Kidney (tissue), 14 donors: ENCODE data around the gene GPC5. TPM values are rescaled to one million over a fixed set of nuclear protein-coding genes. Genes with fewer than 3 reads are reported as not detected.

Source experiments
- DNase-seq, 5 donors: peaks; one replicate each; pipeline ENCODE4 v3.0.0-alpha.2; 2013 to 2020
- FAIRE-seq: peaks from 2 replicates; lab custom pipeline; 2012; peaks lifted over from hg19 to GRCh38; lab: Jason Lieb, UNC
- H3K27ac ChIP-seq, 2 donors: one replicate each; pipeline ENCODE4 v1.7.0; 2013; ENCODE audit warnings: low read depth in 2 of 2, low read length in 2 of 2, inconsistent platforms in 1 of 2
- H3K27me3 ChIP-seq: one replicate; pipeline ENCODE4 v1.7.1; 2013; ENCODE audit warnings: low read length, inconsistent platforms; ENCODE audit not compliant: control insufficient read depth, insufficient read depth
- H3K36me3 ChIP-seq, 3 donors: one replicate each; pipeline versions ENCODE4 v1.7.0 to v1.7.1; 2013; ENCODE audit warnings: low read length in 3 of 3, control low read depth in 1 of 3, inconsistent platforms in 1 of 3; ENCODE audit not compliant: insufficient read depth in 3 of 3, control insufficient read depth in 2 of 3
- H3K4me1 ChIP-seq, 3 donors: one replicate each; pipeline versions ENCODE4 v1.7.0 to v1.7.1; 2013; ENCODE audit warnings: low read length in 3 of 3, inconsistent platforms in 1 of 3, low read depth in 1 of 3; ENCODE audit not compliant: control insufficient read depth in 2 of 3, insufficient read depth in 2 of 3
- H3K4me3 ChIP-seq, 3 donors: one replicate each; pipeline versions ENCODE4 v1.7.0 to v1.8.1; 2013; ENCODE audit warnings: low read length in 3 of 3, control low read depth in 1 of 3, inconsistent platforms in 1 of 3
- H3K9ac ChIP-seq, 3 donors: one replicate each; pipeline versions ENCODE4 v1.7.0 to v1.7.1; 2013; ENCODE audit warnings: low read length in 3 of 3, control low read depth in 1 of 3, inconsistent platforms in 1 of 3
- H3K9me3 ChIP-seq, 3 donors: one replicate each; pipeline versions ENCODE4 v1.7.0 to v1.7.1; 2013; ENCODE audit warnings: low read length in 3 of 3, control low read depth in 1 of 3, inconsistent platforms in 1 of 3; ENCODE audit not compliant: control insufficient read depth in 2 of 3, insufficient read depth in 1 of 3
- CTCF ChIP-seq: IDR thresholded peaks from 3 replicates; pipeline ENCODE4 v1.5.1; 2012; ENCODE audit warnings: mild to moderate bottlenecking, moderate library complexity, borderline replicate concordance; ENCODE audit not compliant: insufficient read depth; ENCODE audit errors: extremely low read depth
- intact Hi-C: fragments of 100-400 bp; cut with DNase I; formaldehyde crosslinking; loops from one replicate; pipeline ENCODE4 v1.11.1; 2022
- polyA plus RNA-seq: library from polyadenylated mRNA; stranded (reverse); fragments of 350-450 nt; fragmentation: Illumina TruSeq; extraction: RNeasy Lipid Tissue Mini Kit (QIAGEN cat#74804); gene quantifications from one replicate; pipeline ENCODE4 v1.2.3, GENCODE V29; 2014; ENCODE audit warnings: low read depth, low replicate concordance; ENCODE audit not compliant: insufficient read depth
- total RNA-seq: library from RNA; stranded (reverse); fragmentation: NEBNext Ultra II Directional; extraction: Animal tissue kit (Norgen Biotek cat#: 25700); gene quantifications from one replicate; pipeline ENCODE4 v1.2.1, GENCODE V29; 2021
- donor health status: control.
- donor health status: control.
- donor health status: control.
- donor health status: control.
- donor health status: control.
- donor health status: DM: yes; HTN: yes; CAD: no.
- donor health status: Normal renal cell carcinoma (clear cell type).

GPC5 gene
- total and polyA plus RNA-seq, 2 donors from 2014 or later = 0.47 to 6.8 TPM

GRCh38 chr13:91592056-91593014 lies 193.9 kb downstream of the GPC5 start:
- no peaks in the 10 kb centered on the region for H3K9me3 ChIP-seq
- H3K36me3 ChIP-seq = no peaks in the 10 kb centered on the region
- DNase-seq (peak in 1 of 5 donors; percentile 64), FAIRE-seq (no peak)
- intact Hi-C loops = no loop called here
- no peaks in the 10 kb centered on the region for H3K27me3 ChIP-seq
- H3K4me3 ChIP-seq = no peak overlapping the region
- TF ChIP-seq CTCF = no peak
- no peak overlapping the region for H3K9ac ChIP-seq
- H3K4me1 ChIP-seq = no peaks in the 10 kb centered on the region
- H3K27ac ChIP-seq = no peak overlapping the region

- Histone ChIP-seq H3K4me3 (no peak overlapping the region), H3K27ac (no peak overlapping the region), H3K4me1 (no peaks in the 10 kb centered on the region), H3K9me3 (no peaks in the 10 kb centered on the region), H3K27me3 (no peaks in the 10 kb centered on the region), H3K36me3 (no peaks in the 10 kb centered on the region), H3K9ac (no peak overlapping the region)
- TF ChIP-seq CTCF = no peak
- intact Hi-C loops = no loop called here
- DNase-seq (no peak), FAIRE-seq (no peak)
Observed at GRCh38 chr13:91593456-91593855, 195.0 kb downstream of the GPC5 start.

- no peak for DNase-seq
- intact Hi-C loops = no loop called here
Observed at GRCh38 chr13:91594061-91594460, 195.6 kb downstream of the GPC5 start.

More at GRCh38 chr13:91594061-91594460, 195.6 kb downstream of the GPC5 start:
- no peaks in the 10 kb centered on the region for H3K9me3 ChIP-seq
- no peak overlapping the region for H3K9ac ChIP-seq
- no peak for FAIRE-seq
- TF ChIP-seq CTCF = no peak
- H3K27ac ChIP-seq = no peak overlapping the region
- no peak overlapping the region for H3K4me3 ChIP-seq
- H3K36me3 ChIP-seq = no peaks in the 10 kb centered on the region
- H3K27me3 ChIP-seq = no peaks in the 10 kb centered on the region
- no peaks in the 10 kb centered on the region for H3K4me1 ChIP-seq
